Measurements from ENCODE around the gene CACNA1A. TPM values are rescaled to one million over a fixed set of nuclear protein-coding genes. Genes with fewer than 3 reads are reported as not detected.

Gene CACNA1A
- total RNA-seq, 1 experiment from 2014 or later = 0.85 TPM

DNA sequence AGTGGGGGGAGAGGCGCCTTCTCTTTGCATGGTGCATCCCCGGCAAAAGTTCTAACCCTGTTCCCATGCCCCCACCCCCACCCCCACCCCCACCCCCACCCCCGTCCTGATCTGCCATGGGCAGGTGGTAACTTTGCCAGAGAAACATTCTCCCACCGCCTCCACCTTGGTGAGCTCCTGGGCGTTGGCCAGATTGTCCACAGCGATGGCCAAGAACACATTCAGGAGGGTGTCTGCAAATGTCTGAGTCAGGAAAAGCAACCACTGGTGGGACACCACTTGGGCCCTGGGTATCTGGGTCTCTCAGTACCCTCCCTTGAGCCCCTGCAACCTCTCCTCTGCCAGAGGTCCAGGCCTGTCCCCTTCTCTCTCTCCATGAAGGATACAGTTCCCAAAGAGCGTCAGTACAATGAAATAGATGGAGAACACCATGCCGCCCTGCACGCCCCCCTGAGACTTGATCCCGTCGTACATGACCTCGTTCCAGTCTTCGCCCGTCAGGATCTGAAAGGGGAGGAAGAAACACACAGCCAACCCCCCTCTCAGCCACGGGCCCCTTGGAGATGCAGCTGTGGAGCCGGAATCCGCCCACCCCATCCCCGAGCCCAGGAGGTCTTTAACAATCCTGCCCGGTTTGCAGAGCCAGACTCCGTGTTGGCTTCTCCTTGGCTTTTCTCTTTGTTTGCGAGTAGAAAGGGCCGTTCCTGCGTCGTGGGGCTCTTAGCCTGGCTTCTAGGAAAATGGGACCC lies 202.7 kb downstream of the CACNA1A start:
- DNase-seq = no peak
- no peaks in the 10 kb centered on the region for H3K9me3 Mint-ChIP-seq (ENCODE audit: low read depth, unreplicated experiment)
- H3K4me1 Mint-ChIP-seq (ENCODE audit: low read depth, unreplicated experiment) = no peaks in the 10 kb centered on the region
- H3K36me3 Mint-ChIP-seq (ENCODE audit: insufficient read depth, unreplicated experiment) = no peaks in the 10 kb centered on the region
- BruUV-seq (replicated peaks) = no TSS peak
- peaks cover 79% of the 10 kb centered on the region for H3K27me3 Mint-ChIP-seq (ENCODE audit: unreplicated experiment)
- H3K4me3 Mint-ChIP-seq (ENCODE audit: low read depth, unreplicated experiment) = no peak overlapping the region
- no peak overlapping the region for H3K27ac Mint-ChIP-seq (ENCODE audit: unreplicated experiment)
- TF ChIP-seq, protein P1, sequence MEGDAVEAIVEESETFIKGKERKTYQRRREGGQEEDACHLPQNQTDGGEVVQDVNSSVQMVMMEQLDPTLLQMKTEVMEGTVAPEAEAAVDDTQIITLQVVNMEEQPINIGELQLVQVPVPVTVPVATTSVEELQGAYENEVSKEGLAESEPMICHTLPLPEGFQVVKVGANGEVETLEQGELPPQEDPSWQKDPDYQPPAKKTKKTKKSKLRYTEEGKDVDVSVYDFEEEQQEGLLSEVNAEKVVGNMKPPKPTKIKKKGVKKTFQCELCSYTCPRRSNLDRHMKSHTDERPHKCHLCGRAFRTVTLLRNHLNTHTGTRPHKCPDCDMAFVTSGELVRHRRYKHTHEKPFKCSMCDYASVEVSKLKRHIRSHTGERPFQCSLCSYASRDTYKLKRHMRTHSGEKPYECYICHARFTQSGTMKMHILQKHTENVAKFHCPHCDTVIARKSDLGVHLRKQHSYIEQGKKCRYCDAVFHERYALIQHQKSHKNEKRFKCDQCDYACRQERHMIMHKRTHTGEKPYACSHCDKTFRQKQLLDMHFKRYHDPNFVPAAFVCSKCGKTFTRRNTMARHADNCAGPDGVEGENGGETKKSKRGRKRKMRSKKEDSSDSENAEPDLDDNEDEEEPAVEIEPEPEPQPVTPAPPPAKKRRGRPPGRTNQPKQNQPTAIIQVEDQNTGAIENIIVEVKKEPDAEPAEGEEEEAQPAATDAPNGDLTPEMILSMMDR (IDR thresholded peaks at IDR 0.05; ENCODE audit: unreplicated experiment) = no peak
- CTCF ChIA-PET = interaction anchor here (1.6 kb wide), 1 partner anchor 26 kb away, joined by 3 read pairs; no protein-coding TSS in a partner anchor
- intact Hi-C loops (cut with micrococcal nuclease; ENCODE audit: unreplicated experiment) = no loop called here

DNA sequence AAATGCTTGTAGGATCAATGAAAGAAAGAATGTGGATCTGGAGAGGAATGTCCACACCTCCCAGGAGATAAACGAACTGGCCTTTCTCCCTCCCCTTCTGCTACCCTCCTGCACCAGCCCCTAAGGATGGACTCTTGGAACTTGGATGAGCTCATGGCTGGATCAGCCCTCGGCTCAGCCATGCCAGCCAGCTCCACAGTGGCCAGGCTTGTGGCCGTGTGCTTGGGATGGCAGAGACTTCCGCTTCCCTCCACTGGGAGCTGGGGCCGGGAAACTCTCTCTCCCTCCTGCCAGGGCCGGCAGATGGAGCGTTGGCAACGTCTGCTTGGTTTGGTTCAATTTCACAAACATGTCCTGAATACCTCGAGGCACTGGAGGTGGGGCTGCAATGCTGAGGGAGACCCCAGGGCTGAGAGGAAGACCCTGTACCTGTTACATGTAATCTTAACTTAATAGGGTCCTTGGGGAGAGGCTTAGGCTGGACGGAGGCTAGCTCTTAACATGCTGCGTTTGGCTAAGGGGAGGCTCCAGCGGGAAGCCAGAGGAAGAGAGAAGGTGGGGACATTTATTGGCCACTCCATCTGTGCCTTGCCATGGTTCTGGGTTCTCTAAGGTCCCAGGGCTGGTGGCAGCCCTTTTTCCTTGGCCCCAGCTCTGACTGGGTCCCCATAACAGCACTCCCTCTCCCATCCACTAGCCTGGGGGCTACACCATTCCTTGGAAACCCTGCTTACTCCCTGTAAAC lies 203.6 kb downstream of the CACNA1A start:
- intact Hi-C loops (cut with micrococcal nuclease; ENCODE audit: unreplicated experiment) = no loop called here
- Mint-ChIP-seq H3K27ac (ENCODE audit: unreplicated experiment) (no peak overlapping the region), H3K4me3 (ENCODE audit: low read depth, unreplicated experiment) (no peak overlapping the region), H3K27me3 (ENCODE audit: unreplicated experiment) (peaks cover 79% of the 10 kb centered on the region), H3K36me3 (ENCODE audit: insufficient read depth, unreplicated experiment) (no peaks in the 10 kb centered on the region), H3K4me1 (ENCODE audit: low read depth, unreplicated experiment) (no peaks in the 10 kb centered on the region), H3K9me3 (ENCODE audit: low read depth, unreplicated experiment) (no peaks in the 10 kb centered on the region)
- DNase-seq = peak; percentile 4
- BruUV-seq (replicated peaks) = no TSS peak
- TF ChIP-seq, protein P1 (IDR thresholded peaks at IDR 0.05; ENCODE audit: unreplicated experiment) = no peak
- CTCF ChIA-PET = interaction anchor here (1.6 kb wide), 1 partner anchor 26 kb away, joined by 3 read pairs; no protein-coding TSS in a partner anchor

DNA sequence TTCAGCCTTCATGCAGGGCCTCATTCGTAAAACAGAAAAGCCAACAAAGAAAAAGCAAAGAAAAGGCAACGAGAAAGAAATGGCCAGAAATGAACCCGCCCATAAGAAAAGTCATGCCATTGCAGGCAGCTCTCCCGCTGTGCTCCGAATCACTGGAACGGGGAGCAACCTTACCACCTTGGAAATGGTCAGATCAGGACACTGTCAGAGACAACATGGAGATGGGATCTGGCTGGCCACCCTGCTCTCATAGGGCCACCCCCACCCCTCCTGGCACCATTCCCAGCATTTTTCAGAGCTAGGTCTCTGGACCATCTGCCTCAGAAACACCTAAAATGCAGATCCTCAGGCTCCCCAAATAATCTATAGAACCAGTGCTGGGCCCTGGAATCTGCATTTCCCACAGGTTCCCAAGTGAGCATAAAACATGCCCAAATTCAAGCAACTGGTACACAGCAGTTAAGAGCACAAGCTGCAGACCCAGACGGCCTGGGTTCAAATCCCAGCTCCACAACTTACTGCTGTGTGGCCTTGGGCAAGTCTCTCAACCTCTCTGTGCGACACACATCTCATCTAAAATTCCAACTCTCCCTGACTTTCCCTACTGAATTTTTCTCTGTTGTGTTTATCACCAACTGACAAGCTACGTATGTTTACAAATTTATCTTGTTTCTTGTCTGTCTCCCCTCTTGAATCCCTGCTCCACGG lies 204.5 kb downstream of the CACNA1A start:
- no peaks in the 10 kb centered on the region for H3K9me3 Mint-ChIP-seq (ENCODE audit: low read depth, unreplicated experiment)
- CTCF ChIA-PET = interaction anchor here (0.5 to 1.6 kb wide), 2 partner anchors 27 to 167 kb away, joined by 3 read pairs; no protein-coding TSS in a partner anchor
- BruUV-seq (replicated peaks) = no TSS peak
- H3K4me1 Mint-ChIP-seq (ENCODE audit: low read depth, unreplicated experiment) = no peaks in the 10 kb centered on the region
- intact Hi-C loops (cut with micrococcal nuclease; ENCODE audit: unreplicated experiment) = no loop called here
- H3K27me3 Mint-ChIP-seq (ENCODE audit: unreplicated experiment) = peaks cover 73% of the 10 kb centered on the region
- no peak overlapping the region for H3K27ac Mint-ChIP-seq (ENCODE audit: unreplicated experiment)
- no peak overlapping the region for H3K4me3 Mint-ChIP-seq (ENCODE audit: low read depth, unreplicated experiment)
- H3K36me3 Mint-ChIP-seq (ENCODE audit: insufficient read depth, unreplicated experiment) = no peaks in the 10 kb centered on the region
- DNase-seq = no peak
- TF ChIP-seq, protein P1 (IDR thresholded peaks at IDR 0.05; ENCODE audit: unreplicated experiment) = no peak

DNA sequence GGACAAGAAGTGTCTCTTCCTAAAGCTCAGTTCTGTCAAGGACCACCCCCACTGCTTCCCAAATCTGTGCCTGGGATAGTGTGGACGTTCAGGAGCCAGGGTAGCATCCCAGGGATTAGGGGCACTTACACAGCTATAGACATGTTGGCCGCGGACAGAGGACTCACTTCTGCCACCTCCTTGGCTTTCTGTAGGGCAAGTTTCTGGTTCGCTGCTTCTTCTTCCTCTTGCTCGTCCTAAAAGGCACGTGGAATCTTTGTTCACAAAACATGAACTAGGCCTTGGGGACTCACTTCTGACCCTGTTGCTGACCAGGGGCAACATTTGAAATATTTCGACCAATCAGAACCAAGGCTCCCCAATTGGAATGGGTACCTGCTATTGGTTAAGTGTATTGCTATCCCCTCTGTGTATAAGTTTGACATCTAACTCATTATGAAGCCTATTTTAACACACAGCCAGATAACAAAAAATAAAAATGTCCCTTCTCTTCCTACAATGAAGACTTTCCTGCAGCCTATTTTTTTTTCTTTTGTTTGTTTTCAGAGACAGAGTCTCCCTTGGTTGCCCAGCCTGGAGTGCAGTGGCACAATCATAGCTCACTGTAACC lies 205.8 kb downstream of the CACNA1A start:
- no peak for DNase-seq
- no TSS peak for BruUV-seq (replicated peaks)
- intact Hi-C loops (cut with micrococcal nuclease; ENCODE audit: unreplicated experiment) = no loop called here
- Mint-ChIP-seq H3K4me1 (ENCODE audit: low read depth, unreplicated experiment) (no peaks in the 10 kb centered on the region), H3K4me3 (ENCODE audit: low read depth, unreplicated experiment) (no peak overlapping the region), H3K27ac (ENCODE audit: unreplicated experiment) (no peak overlapping the region), H3K36me3 (ENCODE audit: insufficient read depth, unreplicated experiment) (no peaks in the 10 kb centered on the region), H3K27me3 (ENCODE audit: unreplicated experiment) (peaks cover 66% of the 10 kb centered on the region), H3K9me3 (ENCODE audit: low read depth, unreplicated experiment) (no peaks in the 10 kb centered on the region)
- CTCF ChIA-PET = no interaction called here
- TF ChIP-seq, protein P1 (IDR thresholded peaks at IDR 0.05; ENCODE audit: unreplicated experiment) = no peak
